ENCODE data around the gene RRAS2. TPM values are rescaled to one million over a fixed set of nuclear protein-coding genes. Genes with fewer than 3 reads are reported as not detected.
"Not testable (repeated sequence)": the region's sequence is repeated elsewhere in the genome, so short reads cannot be mapped to it uniquely, and the experiment has no call there.

RRAS2 gene
- total RNA-seq, 4 donors from 2014 or later: 44.0 to 110 (median 69.5) TPM

DNA sequence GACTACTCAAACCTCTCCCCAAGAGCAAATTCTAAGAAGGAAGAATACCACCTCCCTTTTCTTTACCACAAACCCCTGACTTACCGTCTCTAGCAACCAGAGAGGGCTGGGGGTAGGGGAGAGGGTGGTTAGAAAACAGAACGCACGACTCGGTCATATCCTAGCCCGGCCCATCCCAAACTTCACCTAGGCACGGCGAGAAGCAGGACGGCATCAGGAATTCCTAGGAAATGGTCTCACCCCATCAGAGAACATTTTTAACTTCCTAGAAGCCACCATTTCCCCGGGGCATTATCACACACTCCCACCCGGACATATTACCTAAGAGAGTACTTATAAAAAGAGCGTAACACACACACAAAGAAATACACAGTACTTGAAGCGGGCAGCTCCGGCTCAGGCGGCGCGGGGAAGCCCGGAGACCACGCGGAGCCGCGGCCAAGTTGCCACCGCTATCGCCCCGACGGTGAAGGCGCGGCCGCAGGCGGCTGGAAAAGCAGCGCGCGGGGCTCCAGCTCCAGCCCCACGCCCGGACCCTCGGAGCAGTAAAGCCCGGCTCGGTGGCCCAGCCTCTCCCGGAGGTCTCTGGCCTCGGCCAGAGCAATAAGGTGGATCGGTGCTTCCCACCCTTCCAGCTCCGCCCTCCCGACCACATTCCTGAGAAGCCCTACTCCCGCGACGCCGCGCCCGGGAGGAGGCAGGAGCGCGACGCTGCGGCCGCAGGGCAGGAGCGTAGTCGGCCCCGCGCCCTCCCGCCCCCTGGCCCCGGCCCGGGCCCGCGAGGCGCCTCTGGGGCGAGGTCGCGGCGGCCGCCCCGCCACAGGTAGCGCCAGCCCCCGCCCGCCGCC is 878 bp downstream of the RRAS2 start:
- H3K27me3 ChIP-seq: no peaks in the 10 kb centered on the region
- 0% methylated on average over 1 to 4 of the region's 73 CpGs for WGBS, 2 donors (ENCODE audit: low coverage in 1 of 2)
- peak overlapping the region; percentile 54 to 96 for H3K4me3 ChIP-seq
- no peaks in the 10 kb centered on the region for H3K36me3 ChIP-seq
- peak; percentile 85 for ATAC-seq
- H3K9me3 ChIP-seq: no peaks in the 10 kb centered on the region
- peak overlapping the region; percentile 44 to 90 (median 86) for H3K27ac ChIP-seq
- H3K4me1 ChIP-seq: peaks cover 0 to 25% (median 0%) of the 10 kb centered on the region in 3 donors
- no peak for TF ChIP-seq EP300 (IDR thresholded peaks at IDR 0.05)
- no peak for TF ChIP-seq POLR2AphosphoS5 (IDR thresholded peaks at IDR 0.05)
- TF ChIP-seq CTCF (IDR thresholded peaks at IDR 0.05): peak in 1 of 4 experiments; percentile 32
- no peak for TF ChIP-seq POLR2A (IDR thresholded peaks at IDR 0.05)

- Histone ChIP-seq H3K9me3 (no peaks in the 10 kb centered on the region), H3K36me3 (no peaks in the 10 kb centered on the region), H3K27me3 (no peaks in the 10 kb centered on the region), H3K27ac (no peak overlapping the region), H3K4me3 (no peak overlapping the region), H3K4me1 (peaks cover 0 to 25% (median 0%) of the 10 kb centered on the region in 3 donors)
- 88 to 94% methylated on average over 2 of the region's 2 CpGs for WGBS, 2 donors (ENCODE audit: low coverage in 1 of 2)
- TF ChIP-seq EP300 (IDR thresholded peaks at IDR 0.05) (no peak), POLR2AphosphoS5 (IDR thresholded peaks at IDR 0.05) (no peak), POLR2A (IDR thresholded peaks at IDR 0.05) (no peak), CTCF (IDR thresholded peaks at IDR 0.05) (no peak)
- no peak for ATAC-seq
Observed at GRCh38 chr11:14356342-14356741, 2.6 kb downstream of the RRAS2 start.

- ATAC-seq, H3K9me3 ChIP-seq, H3K4me3 ChIP-seq, H3K27ac ChIP-seq, H3K36me3 ChIP-seq, H3K27me3 ChIP-seq: not testable (repeated sequence)
- H3K4me1 ChIP-seq: peaks cover 0 to 25% (median 0%) of the 10 kb centered on the region in 3 donors
- WGBS, 2 donors (ENCODE audit: low coverage in 1 of 2): 94% methylated on average over 7 of the region's 7 CpGs; no CpG with 5 or more reads in 1 of the 2 donors
Observed at GRCh38 chr11:14354604-14355003, 4.4 kb downstream of the RRAS2 start.

GRCh38 chr11:14350716-14351238 is 8.2 kb downstream of the RRAS2 start:
- TF ChIP-seq EP300 (IDR thresholded peaks at IDR 0.05): no peak
- no peak for TF ChIP-seq POLR2AphosphoS5 (IDR thresholded peaks at IDR 0.05)
- no peak for TF ChIP-seq CTCF (IDR thresholded peaks at IDR 0.05)
- TF ChIP-seq POLR2A (IDR thresholded peaks at IDR 0.05): no peak
- Histone ChIP-seq H3K36me3 (no peaks in the 10 kb centered on the region), H3K27me3 (no peaks in the 10 kb centered on the region), H3K4me3 (no peak overlapping the region), H3K9me3 (no peaks in the 10 kb centered on the region), H3K4me1 (no peaks in the 10 kb centered on the region), H3K27ac (no peak overlapping the region)
- ATAC-seq: no peak
- 100% methylated on average over 3 of the region's 3 CpGs for WGBS, 2 donors (ENCODE audit: low coverage in 1 of 2)

DNA sequence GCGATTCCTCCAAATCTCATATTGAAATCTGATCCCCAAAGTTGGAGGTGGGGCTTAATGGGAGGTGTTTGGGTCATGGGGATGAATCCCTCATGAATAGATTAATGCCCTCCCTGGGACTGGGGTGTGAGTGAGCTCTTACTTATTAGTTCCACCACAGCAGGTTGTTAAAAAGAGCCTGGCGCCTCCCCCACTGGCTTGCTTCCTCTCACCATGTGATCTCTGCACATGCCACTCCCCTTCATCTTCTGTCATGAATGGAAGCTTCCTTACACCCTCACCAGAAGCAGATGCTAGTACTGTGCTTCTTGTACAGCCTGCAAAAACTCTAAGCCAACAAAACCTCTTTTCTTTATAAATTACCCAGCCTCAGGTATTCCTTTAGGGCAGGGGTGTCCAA is 8.8 kb downstream of the RRAS2 start:
- TF ChIP-seq POLR2A (IDR thresholded peaks at IDR 0.05): no peak
- WGBS, 2 donors (ENCODE audit: low coverage in 1 of 2): 100% methylated on average over 2 of the region's 2 CpGs
- Histone ChIP-seq H3K4me1 (no peaks in the 10 kb centered on the region), H3K27ac (no peak overlapping the region), H3K27me3 (no peaks in the 10 kb centered on the region), H3K36me3 (no peaks in the 10 kb centered on the region), H3K9me3 (no peaks in the 10 kb centered on the region), H3K4me3 (no peak overlapping the region)
- ATAC-seq: no peak

DNA sequence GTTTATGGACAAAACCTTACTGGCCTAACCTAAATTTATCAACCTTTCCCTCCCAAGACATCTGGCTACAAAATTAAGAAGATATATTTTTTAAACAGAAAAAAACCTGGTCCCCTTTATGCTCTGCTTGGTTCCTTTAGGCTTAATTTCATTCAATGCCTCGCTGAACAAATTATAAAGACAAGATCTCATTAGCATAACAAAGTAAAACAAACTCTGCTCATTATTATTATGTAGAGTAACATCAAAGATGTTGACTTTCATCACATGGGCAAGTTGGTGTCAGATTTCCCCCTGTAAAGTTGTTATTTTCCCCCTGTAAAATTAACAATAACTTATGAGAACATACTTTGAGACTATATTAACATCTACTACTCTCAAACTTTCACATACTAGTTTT is 11.0 kb downstream of the RRAS2 start:
- H3K4me1 ChIP-seq: no peaks in the 10 kb centered on the region
- WGBS, 2 donors (ENCODE audit: low coverage in 1 of 2): 90% methylated on average over 1 of the region's 1 CpG; no CpG with 5 or more reads in 1 of the 2 donors
- H3K36me3 ChIP-seq: no peaks in the 10 kb centered on the region
- H3K9me3 ChIP-seq: no peaks in the 10 kb centered on the region
- no peak for ATAC-seq
- H3K4me3 ChIP-seq: no peak overlapping the region
- no peaks in the 10 kb centered on the region for H3K27me3 ChIP-seq
- TF ChIP-seq POLR2AphosphoS5 (IDR thresholded peaks at IDR 0.05) (no peak), CTCF (IDR thresholded peaks at IDR 0.05) (no peak), POLR2A (IDR thresholded peaks at IDR 0.05) (no peak)
- no peak overlapping the region for H3K27ac ChIP-seq

Measured in gastroesophageal sphincter (tissue), 4 donors.